HepG2 (cell line): ENCODE data around the gene MAPK12. TPM values are rescaled to one million over a fixed set of nuclear protein-coding genes. Genes with fewer than 3 reads are reported as not detected.
A peak's percentile ranks its signal among the peaks of the same experiment; 100 is the strongest.
"Not testable (repeated sequence)": the region's sequence is repeated elsewhere in the genome, so short reads cannot be mapped to it uniquely, and the experiment has no call there.

Experiments used
- ATAC-seq: fragments of 200-7000 bp; cut with Tn5 transposase; 3 replicates; pipeline ENCODE4 v1.9.1; 2020; ENCODE audit warnings: mild to moderate bottlenecking, moderate library complexity
- BruUV-seq: library from RNA; stranded (reverse); fragments of 400-500 nt; replicated peaks from 2 replicates; lab custom pipeline; 2021; lab: Mats Ljungman, UMichigan
- CTCF ChIA-PET: fragments of 300-600 bp; formaldehyde crosslinking; extraction: SDS; loops from one replicate; lab custom pipeline; 2021; ENCODE audit warnings: low total read pairs, inconsistent platforms, low intra/inter-chr PET ratio; lab: Yijun Ruan, JAX
- POLR2A ChIA-PET: fragments of 350-600 bp; sonication (Branson Sonifier 250); formaldehyde crosslinking; loops from one replicate; lab custom pipeline; 2020; ENCODE audit warnings: antibody characterized with exemption, inconsistent platforms; lab: Yijun Ruan, JAX
- DNase-seq: peaks from one replicate; pipeline ENCODE4 v3.0.0-alpha.2; 2015; ENCODE audit warnings: low spot score
- FAIRE-seq: peaks from 3 replicates; lab custom pipeline; 2011; peaks lifted over from hg19 to GRCh38; lab: Jason Lieb, UNC
- H2AFZ ChIP-seq: one replicate; pipeline ENCODE4 v1.6.1; 2011; ENCODE audit warnings: low read length, inconsistent platforms
- H3K27ac ChIP-seq: fragments of 300-600 bp; 3 replicates; pipeline ENCODE4 v1.8.0; 2011; ENCODE audit warnings: mixed run types, mild to moderate bottlenecking, mixed read lengths, low read length, inconsistent platforms; ENCODE audit not compliant: insufficient read depth; ENCODE audit errors: extremely low read length
- H3K27me3 ChIP-seq, 2 experiments: fragments of 200-600 bp in 1 of 2; 2 replicates in 1 of 2; 3 replicates in 1 of 2; pipeline versions ENCODE4 v1.6.0 to v1.8.0; 2011; ENCODE audit warnings: low read length in 2 of 2, mild to moderate bottlenecking in 2 of 2, moderate library complexity in 2 of 2, inconsistent platforms in 1 of 2; ENCODE audit not compliant: insufficient read depth in 2 of 2, control insufficient read depth in 1 of 2
- H3K36me3 ChIP-seq, 2 experiments: fragments of 200-600 bp in 1 of 2; replicated peaks in 1 of 2; 2 replicates in 1 of 2; 3 replicates in 1 of 2; pipeline versions ENCODE4 v1.5.1 to v1.8.0; 2011; ENCODE audit warnings: low read length in 2 of 2, inconsistent platforms in 1 of 2; ENCODE audit not compliant: insufficient read depth in 2 of 2, control insufficient read depth in 1 of 2
- H3K4me1 ChIP-seq: 2 replicates; pipeline ENCODE4 v1.5.1; 2012; ENCODE audit warnings: low read length, inconsistent platforms; ENCODE audit not compliant: insufficient read depth
- H3K4me2 ChIP-seq: 2 replicates; pipeline ENCODE4 v1.6.0; 2011; ENCODE audit warnings: low read depth, low read length, inconsistent platforms
- H3K4me3 ChIP-seq, 3 experiments: fragments of 200-600 bp in 1 of 3; sonication (generic), shearing (Covaris generic) in 1 of 3; replicated peaks in 1 of 3; 2 replicates each; pipeline ENCODE4 v1.5.1; 2011 to 2016; ENCODE audit warnings: low read length in 3 of 3, inconsistent platforms in 2 of 3, low read depth in 2 of 3, mild to moderate bottlenecking in 2 of 3, control low read depth in 1 of 3, mixed read lengths in 1 of 3; ENCODE audit not compliant: insufficient read depth in 1 of 3
- H3K79me2 ChIP-seq: one replicate; pipeline ENCODE4 v1.6.1; 2011; ENCODE audit warnings: low read length, inconsistent platforms; ENCODE audit not compliant: insufficient read depth
- H3K9ac ChIP-seq: 2 replicates; pipeline ENCODE4 v1.6.0; 2011; ENCODE audit warnings: mild to moderate bottlenecking, low read depth, low read length, inconsistent platforms; ENCODE audit not compliant: insufficient read depth
- H3K9me3 ChIP-seq: 2 replicates; pipeline ENCODE4 v1.5.1; 2012; ENCODE audit warnings: mild to moderate bottlenecking, low read length
- H4K20me1 ChIP-seq: 2 replicates; pipeline ENCODE4 v1.6.0; 2011; ENCODE audit warnings: inconsistent platforms, mild to moderate bottlenecking, low read length, moderate library complexity; ENCODE audit not compliant: insufficient read depth
- ATF7-NPFF ChIP-seq: sonication (generic); formaldehyde crosslinking; IDR thresholded peaks from 2 replicates; pipeline ENCODE4 v1.8.1; 2023; ENCODE audit warnings: mild to moderate bottlenecking, low read depth, missing genetic modification reagents, moderate library complexity
- BATF2 ChIP-seq: sonication (generic); formaldehyde crosslinking; IDR thresholded peaks from 2 replicates; pipeline ENCODE4 v1.8.0; 2022; ENCODE audit warnings: mild to moderate bottlenecking, missing genetic modification reagents, moderate library complexity
- CBX1 ChIP-seq: IDR thresholded peaks from one replicate; pipeline ENCODE4 v1.6.1; 2016; ENCODE audit warnings: antibody characterized with exemption, low read depth
- CBX2 ChIP-seq, 2 experiments: fragments of 200-600 bp in 1 of 2; sonication (generic); formaldehyde crosslinking in 1 of 2; IDR thresholded peaks; 2 replicates each; pipeline versions ENCODE4 v1.7.0 to v1.8.1; 2018 to 2022; ENCODE audit warnings: low read depth in 2 of 2, low read length in 1 of 2, mild to moderate bottlenecking in 1 of 2, missing genetic modification reagents in 1 of 2
- CEBPB ChIP-seq: IDR thresholded peaks from 2 replicates; pipeline ENCODE4 v1.6.1; 2011; ENCODE audit warnings: low read depth, low read length, improper control_type of control experiment, borderline replicate concordance
- CENPBD1 ChIP-seq: sonication (generic); formaldehyde crosslinking; IDR thresholded peaks from 2 replicates; pipeline ENCODE4 v1.8.0; 2022; ENCODE audit warnings: missing genetic modification reagents, low read depth, mild to moderate bottlenecking, borderline replicate concordance
- HHEX ChIP-seq: IDR thresholded peaks from 2 replicates; pipeline ENCODE4 v1.6.1; 2016; ENCODE audit warnings: control low read depth
- MTA1 ChIP-seq: sonication (generic); formaldehyde crosslinking; IDR thresholded peaks from 2 replicates; pipeline ENCODE4 v1.4.0; 2020; ENCODE audit warnings: missing genetic modification reagents, mild to moderate bottlenecking, borderline replicate concordance
- MTF2 ChIP-seq: sonication (generic); formaldehyde crosslinking; IDR thresholded peaks from 2 replicates; pipeline ENCODE4 v1.5.0; 2020; ENCODE audit warnings: missing genetic modification reagents, borderline replicate concordance
- ZBTB44 ChIP-seq: sonication (generic); formaldehyde crosslinking; IDR thresholded peaks from 2 replicates; pipeline ENCODE4 v1.4.0; 2020; ENCODE audit warnings: missing genetic modification reagents
- ZNF274 ChIP-seq: sonication (generic); formaldehyde crosslinking; IDR thresholded peaks from 2 replicates; pipeline ENCODE4 v1.5.1; 2020; ENCODE audit warnings: mild to moderate bottlenecking, missing genetic modification reagents
- WGBS: methylation state at CpG from one replicate; pipeline ENCODE4 v1.1.6; 2017; ENCODE audit warnings: low lambda C conversion rate; 5-methylcytosine and 5-hydroxymethylcytosine counted together
- in situ Hi-C: cut with HindIII; loops from 2 replicates; pipeline ENCODE4 v1.10.0; 2017; ENCODE audit warnings: low pct_unique_long_range_greater_than_20kb; ENCODE audit not compliant: extremely low pct_ligation_motif_present
- intact Hi-C: fragments of 100-400 bp; cut with micrococcal nuclease; formaldehyde crosslinking; loops from one replicate; pipeline ENCODE4 v1.10.0; 2022; ENCODE audit not compliant: unreplicated experiment
- polyA plus RNA-seq, 8 experiments: library from polyadenylated mRNA; depleted of rRNA in 3 of 8; stranded (reverse) in 7 of 8; unstranded in 1 of 8; fragments of >200 nt; fragmentation: Illumina TruSeq in 4 of 8; extraction: Trizol in 4 of 8; gene quantifications; 2 replicates each; pipeline versions ENCODE4 v1.2.1 to v1.2.3, GENCODE V29; 2011 to 2016; ENCODE audit warnings: low read depth in 4 of 8, missing spikeins in 1 of 8, mixed read lengths in 1 of 8; ENCODE audit not compliant: insufficient read depth in 1 of 8
- total RNA-seq, 5 experiments: library from RNA; depleted of rRNA; stranded (reverse); fragments of >200 nt; fragmentation: Illumina TruSeq; extraction: Trizol; gene quantifications; 2 replicates each; pipeline ENCODE4 v1.2.3, GENCODE V29; 2016; ENCODE audit warnings: low read depth in 1 of 5

The MAPK12 gene
- total and polyA plus RNA-seq, 2 of the 13 experiments (the other 11 are each of a cell fraction or from before 2014, with no cell fraction given), result 22.2 to 23.3 TPM

- Histone ChIP-seq H3K79me2 (peaks cover 14% of the 10 kb centered on the region), H3K4me1 (peaks cover 38% of the 10 kb centered on the region), H4K20me1 (peaks cover 11% of the 10 kb centered on the region), H3K36me3 (peaks cover 0 to 16% of the 10 kb centered on the region in 2 experiments; a peak in 3 of 5 replicates)
- TF ChIP-seq CEBPB, result peak; percentile 60; the same call in 1 of the 2 replicates
- WGBS, result 88% methylated on average over 9 of the region's 9 CpGs
- H2AFZ ChIP-seq, POLR2A ChIA-PET, BruUV-seq, H3K9me3 ChIP-seq, intact Hi-C loops, CTCF ChIA-PET, H3K27ac ChIP-seq, H3K4me2 ChIP-seq, H3K9ac ChIP-seq, H3K27me3 ChIP-seq, FAIRE-seq, ATAC-seq, DNase-seq, H3K4me3 ChIP-seq: not testable (repeated sequence)
- in situ Hi-C loops, result loop anchor here (5.0 kb wide), 1 partner anchor 58 kb away; no protein-coding TSS in a partner anchor
These were observed 56.5 kb downstream of the MAPK12 start for GRCh38 chr22:50204998-50205397.

- no peak overlapping the region for H3K4me2 ChIP-seq
- ChIA-PET POLR2A (no interaction called here), CTCF (no interaction called here)
- no TSS peak for BruUV-seq
- H2AFZ ChIP-seq, result no peak overlapping the region
- peaks cover 0 to 15% of the 10 kb centered on the region in 2 experiments; a peak in 3 of 5 replicates for H3K36me3 ChIP-seq
- TF ChIP-seq ZNF274 (CRISPR knock-in tag), result no peak
- TF ChIP-seq ATF7-NPFF (CRISPR knock-in tag), result no peak
- no peak for TF ChIP-seq BATF2 (CRISPR knock-in tag)
- no peak for TF ChIP-seq MTF2 (CRISPR knock-in tag)
- no peak for TF ChIP-seq CENPBD1 (CRISPR knock-in tag)
- TF ChIP-seq CBX1, result no peak
- TF ChIP-seq HHEX (CRISPR knock-in tag), result no peak
- TF ChIP-seq MTA1 (CRISPR knock-in tag), result no peak
- no peak for TF ChIP-seq CBX2 (IDR thresholded peaks at IDR 0.05; ENCODE audit: low read depth, low read length)
- TF ChIP-seq CBX2 (CRISPR knock-in tag; IDR thresholded peaks at IDR 0.05; ENCODE audit: low read depth), result no peak
- TF ChIP-seq ZBTB44, result no peak
- DNase-seq (no peak), ATAC-seq (no peak), FAIRE-seq (no peak)
- no peaks in the 10 kb centered on the region for H3K9me3 ChIP-seq
- WGBS, result 95% methylated on average over 7 of the region's 7 CpGs
- no peak overlapping the region for H3K4me3 ChIP-seq
- intact Hi-C loops, result no loop called here
- in situ Hi-C loops, result no loop called here
- H3K4me1 ChIP-seq, result peaks cover 42% of the 10 kb centered on the region
- H3K27me3 ChIP-seq, result no peaks in the 10 kb centered on the region
- H3K9ac ChIP-seq, result no peak overlapping the region
- peaks cover 14% of the 10 kb centered on the region for H3K79me2 ChIP-seq
- no peak overlapping the region for H3K27ac ChIP-seq
- H4K20me1 ChIP-seq, result peaks cover 11% of the 10 kb centered on the region
These were observed 56.9 kb downstream of the MAPK12 start for GRCh38 chr22:50204571-50204970.
